ENCODE data around the gene SLC5A6.

The SLC5A6 gene
- total RNA-seq: 45.3 to 135 reads per million in 2 experiments

- DNase-seq (ENCODE audit: low read depth): peak; percentile 81
Measured at GRCh38 chr2:27211943-27212625, at the start of gene SLC5A6, which contains the start of gene ATRAID. Gene SLC5A6 (minus strand): TSS chr2:27212268. CDS start chr2:27207650, 4,618 bp downstream. Gene ATRAID (plus strand): TSS chr2:27212041. CDS start chr2:27212369, 328 bp downstream.

GRCh38 chr2:27261241-27261925, 49.3 kb upstream of the SLC5A6 start:
- no peak for DNase-seq (ENCODE audit: low read depth)

- no peak for DNase-seq (ENCODE audit: low read depth)
Measured at GRCh38 chr2:27258051-27258450, 46.0 kb upstream of the SLC5A6 start.

- no peak for DNase-seq (ENCODE audit: low read depth)
Measured at GRCh38 chr2:27256855-27257454, 44.9 kb upstream of the SLC5A6 start.

GRCh38 chr2:27255660-27256059, 43.6 kb upstream of the SLC5A6 start:
- no peak for DNase-seq (ENCODE audit: low read depth)

GRCh38 chr2:27255187-27255586, 43.1 kb upstream of the SLC5A6 start:
- no peak for DNase-seq (ENCODE audit: low read depth)

- DNase-seq (ENCODE audit: low read depth): no peak
Measured at GRCh38 chr2:27251766-27252165, 39.7 kb upstream of the SLC5A6 start.

GRCh38 chr2:27250652-27251379, 38.7 kb upstream of the SLC5A6 start:
- DNase-seq (ENCODE audit: low read depth): no peak

- DNase-seq (ENCODE audit: low read depth): peak; percentile 25
Measured at GRCh38 chr2:27249891-27250651, 38.0 kb upstream of the SLC5A6 start.

GRCh38 chr2:27249159-27249890, 37.3 kb upstream of the SLC5A6 start:
- DNase-seq (ENCODE audit: low read depth): no peak

GRCh38 chr2:27247893-27248292, 35.8 kb upstream of the SLC5A6 start:
- no peak for DNase-seq (ENCODE audit: low read depth)

- DNase-seq (ENCODE audit: low read depth): no peak
Measured at GRCh38 chr2:27245626-27246025, 33.6 kb upstream of the SLC5A6 start.

GRCh38 chr2:27245116-27245515, 33.0 kb upstream of the SLC5A6 start:
- DNase-seq (ENCODE audit: low read depth): no peak

- no peak for DNase-seq (ENCODE audit: low read depth)
Measured at GRCh38 chr2:27243391-27244130, 31.5 kb upstream of the SLC5A6 start.

GRCh38 chr2:27242614-27242951, 30.5 kb upstream of the SLC5A6 start:
- no peak for DNase-seq (ENCODE audit: low read depth)

GRCh38 chr2:27241761-27242613, 29.9 kb upstream of the SLC5A6 start:
- DNase-seq (ENCODE audit: low read depth): no peak

- DNase-seq (ENCODE audit: low read depth): no peak
Measured at GRCh38 chr2:27240406-27240805, 28.3 kb upstream of the SLC5A6 start.

- DNase-seq (ENCODE audit: low read depth): no peak
Measured at GRCh38 chr2:27238976-27239375, 26.9 kb upstream of the SLC5A6 start.

- no peak for DNase-seq (ENCODE audit: low read depth)
Measured at GRCh38 chr2:27237341-27237945, 25.4 kb upstream of the SLC5A6 start.

Measured in T follicular helper cell (primary cell).